Esophagus (tissue), 2 donors: ENCODE data around the gene LCLAT1. TPM values are rescaled to one million over a fixed set of nuclear protein-coding genes. Genes with fewer than 3 reads are reported as not detected.

Experiments used
- H3K27ac ChIP-seq, 2 donors: one replicate each; pipeline ENCODE4 v1.5.1; 2013; ENCODE audit warnings: low read depth in 2 of 2, mild to moderate bottlenecking in 2 of 2, inconsistent platforms in 1 of 2, low read length in 1 of 2, moderate library complexity in 1 of 2
- H3K27me3 ChIP-seq, 2 donors: one replicate each; pipeline ENCODE4 v1.6.1; 2013; ENCODE audit warnings: low read length in 2 of 2, control low read depth in 1 of 2, mild to moderate bottlenecking in 1 of 2; ENCODE audit not compliant: insufficient read depth in 2 of 2, control insufficient read depth in 1 of 2
- H3K36me3 ChIP-seq, 2 donors: one replicate each; pipeline ENCODE4 v1.6.1; 2013; ENCODE audit warnings: low read length in 1 of 2; ENCODE audit not compliant: control insufficient read depth in 2 of 2, insufficient read depth in 2 of 2
- H3K4me1 ChIP-seq, 2 donors: one replicate each; pipeline ENCODE4 v1.6.1; 2013; ENCODE audit warnings: low read length in 1 of 2; ENCODE audit not compliant: control insufficient read depth in 2 of 2, insufficient read depth in 2 of 2
- H3K4me3 ChIP-seq, 2 donors: one replicate each; pipeline ENCODE4 v1.5.1; 2013; ENCODE audit warnings: low read length in 2 of 2, mild to moderate bottlenecking in 2 of 2, low read depth in 1 of 2, moderate library complexity in 1 of 2
- H3K9me3 ChIP-seq, 2 donors: one replicate each; pipeline ENCODE4 v1.6.1; 2013; ENCODE audit warnings: mild to moderate bottlenecking in 2 of 2, low read depth in 1 of 2, low read length in 1 of 2, moderate library complexity in 1 of 2; ENCODE audit not compliant: control insufficient read depth in 2 of 2, insufficient read depth in 1 of 2
- WGBS, 2 donors: extraction: QIAGEN DNeasy Blood & Tissue Kit; methylation state at CpG; one replicate each; pipeline ENCODE4 v1.1.7; 2013; 5-methylcytosine and 5-hydroxymethylcytosine counted together
- polyA plus RNA-seq, 2 donors: library from polyadenylated mRNA; stranded (reverse); fragments of 200-250 nt; gene quantifications; one replicate each; pipeline ENCODE4 v1.2.3, GENCODE V29; 2013
- donor health status: healthy with polysubstance abuse.
- donor health status: Bipolar disorder and iron deficiency.

LCLAT1 gene
- polyA plus RNA-seq, 2 donors: 1.6 to 2.0 TPM

- no peak overlapping the region for H3K27ac ChIP-seq
- H3K4me1 ChIP-seq: peaks cover 0 to 2% of the 10 kb centered on the region in 2 donors
- H3K4me3 ChIP-seq: no peak overlapping the region
- no peaks in the 10 kb centered on the region for H3K27me3 ChIP-seq
- H3K36me3 ChIP-seq: no peaks in the 10 kb centered on the region
- WGBS, 2 donors: 71 to 72% methylated on average over 12 of the region's 12 CpGs
- H3K9me3 ChIP-seq: no peaks in the 10 kb centered on the region
Measured at GRCh38 chr2:30662268-30663131, 215.5 kb downstream of the LCLAT1 start.

- Histone ChIP-seq H3K27me3 (no peaks in the 10 kb centered on the region), H3K4me1 (peaks cover 0 to 2% of the 10 kb centered on the region in 2 donors), H3K4me3 (no peak overlapping the region), H3K36me3 (no peaks in the 10 kb centered on the region), H3K9me3 (no peaks in the 10 kb centered on the region), H3K27ac (no peak overlapping the region)
- WGBS, 2 donors: 96% methylated on average over 4 of the region's 4 CpGs
Measured at GRCh38 chr2:30663321-30663720, 216.3 kb downstream of the LCLAT1 start.

GRCh38 chr2:30663806-30664205, 216.8 kb downstream of the LCLAT1 start:
- no peak overlapping the region for H3K4me3 ChIP-seq
- H3K9me3 ChIP-seq: no peaks in the 10 kb centered on the region
- no peaks in the 10 kb centered on the region for H3K27me3 ChIP-seq
- WGBS, 2 donors: 86 to 92% methylated on average over 3 of the region's 3 CpGs
- H3K27ac ChIP-seq: no peak overlapping the region
- no peaks in the 10 kb centered on the region for H3K36me3 ChIP-seq
- H3K4me1 ChIP-seq: peaks cover 0 to 2% of the 10 kb centered on the region in 2 donors

GRCh38 chr2:30664761-30665358, 217.8 kb downstream of the LCLAT1 start:
- Histone ChIP-seq H3K4me1 (peaks cover 0 to 2% of the 10 kb centered on the region in 2 donors), H3K9me3 (no peaks in the 10 kb centered on the region), H3K27me3 (no peaks in the 10 kb centered on the region), H3K4me3 (no peak overlapping the region), H3K27ac (no peak overlapping the region), H3K36me3 (no peaks in the 10 kb centered on the region)
- WGBS, 2 donors: 73 to 79% methylated on average over 8 of the region's 8 CpGs

- Histone ChIP-seq H3K27me3 (no peaks in the 10 kb centered on the region), H3K27ac (peak overlapping the region in 1 of 2 donors; percentile 14), H3K4me3 (no peak overlapping the region), H3K9me3 (peaks cover 0 to 4% of the 10 kb centered on the region in 2 donors), H3K4me1 (peaks cover 0 to 2% of the 10 kb centered on the region in 2 donors), H3K36me3 (no peaks in the 10 kb centered on the region)
- 86 to 92% methylated on average over 3 of the region's 3 CpGs for WGBS, 2 donors
Measured at GRCh38 chr2:30665761-30666265, 218.8 kb downstream of the LCLAT1 start.

- 46 to 49% methylated on average over 4 of the region's 4 CpGs for WGBS, 2 donors
- peaks cover 0 to 2% of the 10 kb centered on the region in 2 donors for H3K4me1 ChIP-seq
Measured at GRCh38 chr2:30666266-30666874, 219.3 kb downstream of the LCLAT1 start.

GRCh38 chr2:30670453-30670852, 223.4 kb downstream of the LCLAT1 start:
- WGBS, 2 donors: 85 to 95% methylated on average over 2 of the region's 2 CpGs

More at GRCh38 chr2:30666266-30666874, 219.3 kb downstream of the LCLAT1 start:
- H3K36me3 ChIP-seq: no peaks in the 10 kb centered on the region
- H3K27me3 ChIP-seq: no peaks in the 10 kb centered on the region
- no peak overlapping the region for H3K4me3 ChIP-seq
- H3K9me3 ChIP-seq: peaks cover 0 to 4% of the 10 kb centered on the region in 2 donors
- peak overlapping the region in 1 of 2 donors; percentile 14 for H3K27ac ChIP-seq

GRCh38 chr2:30673127-30673526, 226.1 kb downstream of the LCLAT1 start:
- no peaks in the 10 kb centered on the region for H3K36me3 ChIP-seq
- H3K9me3 ChIP-seq: peaks cover 0 to 4% of the 10 kb centered on the region in 2 donors
- H3K4me3 ChIP-seq: no peak overlapping the region
- WGBS, 2 donors: 89% methylated on average over 4 of the region's 4 CpGs
- no peaks in the 10 kb centered on the region for H3K4me1 ChIP-seq
- H3K27me3 ChIP-seq: no peaks in the 10 kb centered on the region
- H3K27ac ChIP-seq: no peak overlapping the region

More at GRCh38 chr2:30670453-30670852, 223.4 kb downstream of the LCLAT1 start:
- H3K27ac ChIP-seq: no peak overlapping the region
- H3K4me3 ChIP-seq: no peak overlapping the region
- H3K36me3 ChIP-seq: no peaks in the 10 kb centered on the region
- peaks cover 0 to 4% of the 10 kb centered on the region in 2 donors for H3K9me3 ChIP-seq
- no peaks in the 10 kb centered on the region for H3K4me1 ChIP-seq
- H3K27me3 ChIP-seq: no peaks in the 10 kb centered on the region

- peaks cover 0 to 3% of the 10 kb centered on the region in 2 donors for H3K4me1 ChIP-seq
- no peak overlapping the region for H3K27ac ChIP-seq
- no peak overlapping the region for H3K4me3 ChIP-seq
- H3K27me3 ChIP-seq: no peaks in the 10 kb centered on the region
- no peaks in the 10 kb centered on the region for H3K36me3 ChIP-seq
- 90 to 97% methylated on average over 2 of the region's 2 CpGs for WGBS, 2 donors
- no peaks in the 10 kb centered on the region for H3K9me3 ChIP-seq
Measured at GRCh38 chr2:30675758-30676157, 228.7 kb downstream of the LCLAT1 start.
